ENCODE results near the gene SORT1. TPM values are rescaled to one million over a fixed set of nuclear protein-coding genes. Genes with fewer than 3 reads are reported as not detected.
A peak's percentile ranks its signal among the peaks of the same experiment; 100 is the strongest.

SORT1 gene
- total RNA-seq, 2 donors from 2014 or later: 44.9 to 46.2 TPM

GRCh38 chr1:109274533-109275476, 122.9 kb downstream of the SORT1 start:
- Histone ChIP-seq H3K27ac (ENCODE audit: low read depth, low read length) (peak overlapping the region; percentile 73), H3K9me3 (ENCODE audit: control insufficient read depth, low read length) (no peaks in the 10 kb centered on the region), H3K27me3 (ENCODE audit: control insufficient read depth, insufficient read depth, low read length, poor library complexity, severe bottlenecking) (no peaks in the 10 kb centered on the region), H3K4me3 (ENCODE audit: low read length) (no peak overlapping the region), H3K4me1 (ENCODE audit: control insufficient read depth, insufficient read depth, low read length) (peaks cover 8% of the 10 kb centered on the region), H3K9ac (ENCODE audit: extremely low read depth, low read length, poor library complexity, severe bottlenecking) (no peak overlapping the region), H3K36me3 (ENCODE audit: control insufficient read depth, insufficient read depth, low read length) (peaks cover 12% of the 10 kb centered on the region)
- H3K36me3 Mint-ChIP-seq (ENCODE audit: low read depth): peaks cover 16% of the 10 kb centered on the region
- no peaks in the 10 kb centered on the region for H3K9me3 Mint-ChIP-seq
- H3K4me1 Mint-ChIP-seq: peaks cover 29% of the 10 kb centered on the region
- H3K27me3 Mint-ChIP-seq (ENCODE audit: insufficient read depth): peaks cover 2% of the 10 kb centered on the region
- peak; percentile 64 for DNase-seq
- H3K4me3 Mint-ChIP-seq: peak overlapping the region; percentile 29
- 65 to 91% methylated on average over 10 to 24 of the region's 24 CpGs for WGBS, 2 experiments (ENCODE audit: insufficient coverage in 1 of 2, insufficient read length in 1 of 2)
- peak overlapping the region; percentile 52 for H3K27ac Mint-ChIP-seq
- no peak for TF ChIP-seq CTCF (conservative IDR thresholded peaks at IDR 0.05)

- TF ChIP-seq CTCF (conservative IDR thresholded peaks at IDR 0.05): no peak
- H3K27me3 ChIP-seq (ENCODE audit: control insufficient read depth, insufficient read depth, low read length, poor library complexity, severe bottlenecking): no peaks in the 10 kb centered on the region
- H3K27me3 Mint-ChIP-seq (ENCODE audit: insufficient read depth): peaks cover 2% of the 10 kb centered on the region
- 89 to 90% methylated on average over 12 to 30 of the region's 30 CpGs for WGBS, 2 experiments (ENCODE audit: insufficient coverage in 1 of 2, insufficient read length in 1 of 2)
- peaks cover 7% of the 10 kb centered on the region for H3K36me3 ChIP-seq (ENCODE audit: control insufficient read depth, insufficient read depth, low read length)
- no peak overlapping the region for H3K9ac ChIP-seq (ENCODE audit: extremely low read depth, low read length, poor library complexity, severe bottlenecking)
- no peak overlapping the region for H3K27ac ChIP-seq (ENCODE audit: low read depth, low read length)
- no peak overlapping the region for H3K4me3 Mint-ChIP-seq
- H3K4me1 Mint-ChIP-seq: peaks cover 29% of the 10 kb centered on the region
- H3K4me3 ChIP-seq (ENCODE audit: low read length): no peak overlapping the region
- H3K9me3 ChIP-seq (ENCODE audit: control insufficient read depth, low read length): no peaks in the 10 kb centered on the region
- no peak for DNase-seq
- peaks cover 14% of the 10 kb centered on the region for H3K36me3 Mint-ChIP-seq (ENCODE audit: low read depth)
- H3K27ac Mint-ChIP-seq: peak overlapping the region; percentile 71
- no peaks in the 10 kb centered on the region for H3K9me3 Mint-ChIP-seq
- H3K4me1 ChIP-seq (ENCODE audit: control insufficient read depth, insufficient read depth, low read length): peaks cover 8% of the 10 kb centered on the region
Measured at GRCh38 chr1:109273570-109274288, 124.0 kb downstream of the SORT1 start.

- no peak overlapping the region for H3K27ac ChIP-seq (ENCODE audit: low read depth, low read length)
- Mint-ChIP-seq H3K4me3 (no peak overlapping the region), H3K27ac (no peak overlapping the region), H3K27me3 (ENCODE audit: insufficient read depth) (peaks cover 2% of the 10 kb centered on the region), H3K9me3 (peaks cover 1% of the 10 kb centered on the region), H3K4me1 (peaks cover 27% of the 10 kb centered on the region), H3K36me3 (ENCODE audit: low read depth) (peaks cover 17% of the 10 kb centered on the region)
- H3K4me1 ChIP-seq (ENCODE audit: control insufficient read depth, insufficient read depth, low read length): peaks cover 8% of the 10 kb centered on the region
- 90 to 92% methylated on average over 7 to 16 of the region's 16 CpGs for WGBS, 2 experiments (ENCODE audit: insufficient coverage in 1 of 2, insufficient read length in 1 of 2)
- H3K9ac ChIP-seq (ENCODE audit: extremely low read depth, low read length, poor library complexity, severe bottlenecking): no peak overlapping the region
- no peaks in the 10 kb centered on the region for H3K27me3 ChIP-seq (ENCODE audit: control insufficient read depth, insufficient read depth, low read length, poor library complexity, severe bottlenecking)
- TF ChIP-seq CTCF (conservative IDR thresholded peaks at IDR 0.05): peak; percentile 24
- H3K9me3 ChIP-seq (ENCODE audit: control insufficient read depth, low read length): no peaks in the 10 kb centered on the region
- no peak overlapping the region for H3K4me3 ChIP-seq (ENCODE audit: low read length)
- H3K36me3 ChIP-seq (ENCODE audit: control insufficient read depth, insufficient read depth, low read length): peaks cover 3% of the 10 kb centered on the region
- DNase-seq: no peak
Measured at GRCh38 chr1:109272831-109273547, 124.7 kb downstream of the SORT1 start.

All from endodermal cell (in vitro differentiated cells).